ENCODE measurements around the gene SFSWAP.

The SFSWAP gene

DNA sequence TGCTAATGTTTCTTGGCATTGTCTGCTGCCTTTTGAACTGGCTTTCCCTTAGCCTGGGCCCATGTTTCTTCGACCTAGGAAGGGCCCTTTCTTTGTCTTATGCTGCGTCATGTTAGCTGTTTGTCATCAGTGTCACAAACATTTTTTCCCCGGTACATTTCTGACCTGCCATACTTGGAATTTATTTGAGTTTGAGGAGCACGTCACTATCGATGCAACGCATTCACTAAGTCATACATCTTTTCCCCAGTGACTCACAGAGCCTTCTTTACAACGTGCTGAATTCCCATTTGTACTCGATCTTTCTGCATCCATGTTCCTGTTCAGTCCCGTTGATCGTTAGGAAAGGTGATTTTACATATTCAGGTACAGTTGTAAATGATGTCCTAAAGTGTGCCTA, 61.1 kb downstream of the SFSWAP start:
- Histone ChIP-seq H3K4me1 (ENCODE audit: control insufficient read depth in 2 of 2, insufficient read depth in 1 of 2, low read depth in 1 of 2, low read length in 2 of 2) (peaks cover 0 to 5% of the 10 kb centered on the region in 2 donors), H4K8ac (ENCODE audit: low read depth, low read length) (no peak overlapping the region), H2BK5ac (ENCODE audit: low read length) (no peak overlapping the region), H2BK12ac (ENCODE audit: low read length) (no peak overlapping the region), H3K4me3 (ENCODE audit: low read length in 2 of 2) (no peak overlapping the region), H3K79me1 (ENCODE audit: low read depth, low read length) (no peaks in the 10 kb centered on the region), H3K27ac (replicated peaks; ENCODE audit: low read length) (no peak overlapping the region), H3K4me2 (ENCODE audit: insufficient read depth, low read length, poor library complexity, severe bottlenecking) (no peak overlapping the region), H4K91ac (ENCODE audit: low read depth, low read length, poor library complexity) (no peak overlapping the region), H3K27me3 (ENCODE audit: control insufficient read depth in 3 of 3, insufficient read depth in 3 of 3, low read depth in 1 of 3, low read length in 3 of 3) (no peaks in the 10 kb centered on the region), H2BK120ac (ENCODE audit: low read depth, low read length) (no peak overlapping the region), H2AK5ac (ENCODE audit: low read depth, low read length) (no peak overlapping the region), H3K36me3 (replicated peaks in 1 of 2; ENCODE audit: control insufficient read depth in 2 of 2, insufficient read depth in 2 of 2, low read length in 2 of 2) (peaks cover 10 to 96% of the 10 kb centered on the region in 2 donors), H3K14ac (ENCODE audit: low read length) (no peak overlapping the region), H2BK15ac (ENCODE audit: low read length) (no peak overlapping the region), H3K9me3 (replicated peaks in 1 of 2; ENCODE audit: control insufficient read depth in 2 of 2, insufficient read depth in 1 of 2, low read depth in 1 of 2, low read length in 2 of 2) (peaks cover 0 to 2% of the 10 kb centered on the region in 2 donors), H3K18ac (ENCODE audit: low read length) (no peak overlapping the region), H3K23ac (ENCODE audit: low read depth, low read length, poor library complexity) (no peak overlapping the region), H2AFZ (ENCODE audit: low read length) (no peak overlapping the region), H3K4ac (ENCODE audit: low read length) (no peak overlapping the region), H3K9ac (ENCODE audit: low read depth, low read length, poor library complexity) (no peak overlapping the region)
- DNase-seq (ENCODE audit: low spot score): no peak
- no CpG with 5 or more reads among the region's 10 CpGs for WGBS, 2 donors (ENCODE audit: extremely low coverage in 2 of 2, insufficient read length in 2 of 2, insufficient replicate concordance in 1 of 2)

DNA sequence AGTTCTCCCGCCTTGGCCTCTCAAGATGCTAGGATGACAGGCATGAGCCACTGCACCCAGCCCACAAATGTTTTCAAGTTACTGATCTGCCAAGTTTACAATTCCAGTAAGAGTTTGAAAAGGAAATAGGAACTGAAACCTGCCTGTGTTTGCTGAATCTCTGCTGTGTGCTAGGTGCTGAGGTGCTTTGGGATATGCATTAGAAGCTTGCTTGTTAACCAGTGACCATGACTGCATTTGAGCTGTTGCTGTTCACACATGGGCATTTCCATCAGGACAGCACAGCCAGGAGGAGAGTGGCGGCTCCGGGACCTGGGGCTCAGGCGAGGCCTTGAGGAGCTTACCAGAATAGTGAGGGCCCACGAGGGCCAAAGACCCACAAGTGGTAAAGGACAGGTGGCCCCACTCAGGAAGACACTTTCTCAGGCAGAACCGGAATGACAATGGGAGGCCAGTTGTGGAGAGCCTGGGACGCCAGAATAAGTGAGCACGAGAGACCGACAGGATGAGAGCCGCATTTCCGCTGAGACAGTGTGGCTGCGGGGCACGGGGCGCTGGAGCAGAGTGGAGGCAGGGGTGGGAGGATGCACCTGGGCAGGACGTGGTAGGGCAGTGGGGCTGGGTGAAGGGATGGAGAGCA, 62.8 kb downstream of the SFSWAP start:
- Histone ChIP-seq H2BK12ac (ENCODE audit: low read length) (no peak overlapping the region), H3K4me3 (ENCODE audit: low read length in 2 of 2) (no peak overlapping the region), H3K36me3 (replicated peaks in 1 of 2; ENCODE audit: control insufficient read depth in 2 of 2, insufficient read depth in 2 of 2, low read length in 2 of 2) (peaks cover 17 to 92% of the 10 kb centered on the region in 2 donors), H3K18ac (ENCODE audit: low read length) (no peak overlapping the region), H2AK5ac (ENCODE audit: low read depth, low read length) (peak overlapping the region; percentile 26), H3K27ac (replicated peaks; ENCODE audit: low read length) (no peak overlapping the region), H2BK5ac (ENCODE audit: low read length) (no peak overlapping the region), H2BK120ac (ENCODE audit: low read depth, low read length) (no peak overlapping the region), H2BK15ac (ENCODE audit: low read length) (no peak overlapping the region), H3K9me3 (replicated peaks in 1 of 2; ENCODE audit: control insufficient read depth in 2 of 2, insufficient read depth in 1 of 2, low read depth in 1 of 2, low read length in 2 of 2) (peaks cover 0 to 2% of the 10 kb centered on the region in 2 donors), H3K23ac (ENCODE audit: low read depth, low read length, poor library complexity) (no peak overlapping the region), H3K4ac (ENCODE audit: low read length) (no peak overlapping the region), H4K91ac (ENCODE audit: low read depth, low read length, poor library complexity) (no peak overlapping the region), H4K8ac (ENCODE audit: low read depth, low read length) (no peak overlapping the region), H3K9ac (ENCODE audit: low read depth, low read length, poor library complexity) (no peak overlapping the region), H3K4me2 (ENCODE audit: insufficient read depth, low read length, poor library complexity, severe bottlenecking) (no peak overlapping the region), H3K4me1 (ENCODE audit: control insufficient read depth in 2 of 2, insufficient read depth in 1 of 2, low read depth in 1 of 2, low read length in 2 of 2) (peaks cover 0 to 5% of the 10 kb centered on the region in 2 donors), H3K14ac (ENCODE audit: low read length) (no peak overlapping the region), H3K79me1 (ENCODE audit: low read depth, low read length) (no peaks in the 10 kb centered on the region), H3K27me3 (ENCODE audit: control insufficient read depth in 3 of 3, insufficient read depth in 3 of 3, low read depth in 1 of 3, low read length in 3 of 3) (no peaks in the 10 kb centered on the region), H2AFZ (ENCODE audit: low read length) (no peak overlapping the region)
- no CpG with 5 or more reads among the region's 15 CpGs for whole genome bisulfite sequencing, 2 donors (ENCODE audit: extremely low coverage in 2 of 2, insufficient read length in 2 of 2, insufficient replicate concordance in 1 of 2)
- DNase-seq (ENCODE audit: low spot score): no peak

DNA sequence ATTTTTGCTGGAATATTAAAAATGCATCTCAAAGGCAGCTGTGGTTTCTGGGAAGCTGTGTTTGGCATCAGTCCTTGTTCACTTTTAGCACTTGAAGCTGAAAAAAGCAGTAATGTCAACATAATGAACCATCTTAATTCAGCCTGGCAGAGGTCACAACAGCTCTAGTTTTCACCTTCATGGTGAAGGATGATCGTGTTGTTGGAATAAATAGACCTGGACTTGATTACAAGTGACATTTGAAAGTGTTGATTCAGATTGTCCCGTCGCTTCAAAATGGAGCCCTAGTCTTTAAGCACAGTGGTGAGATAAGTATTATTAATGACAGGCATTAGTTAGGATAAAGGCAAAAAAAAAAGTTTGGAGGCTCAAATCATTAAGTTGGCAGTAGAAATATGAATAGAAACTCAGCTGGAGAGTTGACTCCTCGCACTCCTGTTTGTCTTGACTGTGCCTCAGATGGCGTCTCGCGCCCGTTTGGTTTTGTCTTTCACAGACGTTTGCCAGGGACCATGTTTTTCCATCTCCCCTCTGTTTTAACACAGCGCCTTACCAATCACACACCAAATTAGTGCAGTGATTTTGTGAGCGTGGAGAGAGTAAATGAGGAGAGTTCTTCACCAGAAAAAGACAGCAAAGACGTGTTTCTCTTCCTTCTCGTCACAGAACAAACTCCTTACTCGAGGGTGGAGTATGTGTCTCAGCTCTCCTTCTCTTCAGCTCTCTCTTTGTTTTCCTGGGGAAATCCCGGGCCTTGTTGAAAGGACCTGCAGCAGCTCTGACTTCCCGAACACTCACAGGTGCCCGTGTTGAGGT, 63.9 kb downstream of the SFSWAP start:
- Histone ChIP-seq H3K23ac (ENCODE audit: low read depth, low read length, poor library complexity) (no peak overlapping the region), H3K4me1 (ENCODE audit: control insufficient read depth in 2 of 2, insufficient read depth in 1 of 2, low read depth in 1 of 2, low read length in 2 of 2) (peaks cover 0 to 5% of the 10 kb centered on the region in 2 donors), H3K9me3 (replicated peaks in 1 of 2; ENCODE audit: control insufficient read depth in 2 of 2, insufficient read depth in 1 of 2, low read depth in 1 of 2, low read length in 2 of 2) (peaks cover 0 to 2% of the 10 kb centered on the region in 2 donors), H3K4me3 (ENCODE audit: low read length in 2 of 2) (no peak overlapping the region), H3K4me2 (ENCODE audit: insufficient read depth, low read length, poor library complexity, severe bottlenecking) (no peak overlapping the region), H4K8ac (ENCODE audit: low read depth, low read length) (no peak overlapping the region), H2BK5ac (ENCODE audit: low read length) (no peak overlapping the region), H3K36me3 (replicated peaks in 1 of 2; ENCODE audit: control insufficient read depth in 2 of 2, insufficient read depth in 2 of 2, low read length in 2 of 2) (peaks cover 19 to 92% of the 10 kb centered on the region in 2 donors), H3K9ac (ENCODE audit: low read depth, low read length, poor library complexity) (no peak overlapping the region), H3K14ac (ENCODE audit: low read length) (no peak overlapping the region), H2BK15ac (ENCODE audit: low read length) (no peak overlapping the region), H4K91ac (ENCODE audit: low read depth, low read length, poor library complexity) (no peak overlapping the region), H2BK12ac (ENCODE audit: low read length) (no peak overlapping the region), H3K4ac (ENCODE audit: low read length) (no peak overlapping the region), H3K27me3 (ENCODE audit: control insufficient read depth in 3 of 3, insufficient read depth in 3 of 3, low read depth in 1 of 3, low read length in 3 of 3) (no peaks in the 10 kb centered on the region), H2BK120ac (ENCODE audit: low read depth, low read length) (no peak overlapping the region), H2AFZ (ENCODE audit: low read length) (no peak overlapping the region), H3K79me1 (ENCODE audit: low read depth, low read length) (peaks cover 2% of the 10 kb centered on the region), H3K18ac (ENCODE audit: low read length) (no peak overlapping the region), H3K27ac (replicated peaks; ENCODE audit: low read length) (peak overlapping the region; percentile 8), H2AK5ac (ENCODE audit: low read depth, low read length) (no peak overlapping the region)
- DNase-seq (ENCODE audit: low spot score): no peak
- no CpG with 5 or more reads among the region's 17 CpGs for WGBS, 2 donors (ENCODE audit: extremely low coverage in 2 of 2, insufficient read length in 2 of 2, insufficient replicate concordance in 1 of 2)

All from neuronal stem cell (in vitro differentiated cells).